Measurements from ENCODE around the gene NFATC3. TPM values are rescaled to one million over a fixed set of nuclear protein-coding genes. Genes with fewer than 3 reads are reported as not detected.

NFATC3 gene
- total RNA-seq, 1 experiment from 2014 or later, result 43.9 TPM

DNA sequence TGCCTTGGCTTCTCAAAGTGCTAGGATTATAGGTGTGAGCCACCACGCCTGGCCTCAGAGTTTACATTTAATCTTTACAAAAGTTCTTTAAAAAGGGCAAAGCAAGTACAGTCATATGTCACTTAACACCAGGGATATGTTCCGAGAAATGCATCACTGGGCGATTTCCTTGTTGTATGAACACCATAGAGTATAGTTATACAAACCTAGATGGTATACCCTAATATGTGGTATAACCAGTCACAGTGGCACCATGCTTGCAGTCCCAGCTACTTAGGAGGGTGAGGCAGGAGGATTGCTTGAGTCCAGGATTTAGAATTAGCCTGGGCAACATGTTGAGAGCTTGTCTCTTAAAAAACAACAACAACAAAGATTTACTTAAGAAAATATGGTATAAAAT, 51.3 kb downstream of the NFATC3 start:
- no TSS peak for BruUV-seq (replicated peaks)
- no peak overlapping the region for H3K4me3 ChIP-seq (ENCODE audit: low read depth, low read length)
- intact Hi-C loops (cut with micrococcal nuclease; ENCODE audit: unreplicated experiment), result no loop called here

DNA sequence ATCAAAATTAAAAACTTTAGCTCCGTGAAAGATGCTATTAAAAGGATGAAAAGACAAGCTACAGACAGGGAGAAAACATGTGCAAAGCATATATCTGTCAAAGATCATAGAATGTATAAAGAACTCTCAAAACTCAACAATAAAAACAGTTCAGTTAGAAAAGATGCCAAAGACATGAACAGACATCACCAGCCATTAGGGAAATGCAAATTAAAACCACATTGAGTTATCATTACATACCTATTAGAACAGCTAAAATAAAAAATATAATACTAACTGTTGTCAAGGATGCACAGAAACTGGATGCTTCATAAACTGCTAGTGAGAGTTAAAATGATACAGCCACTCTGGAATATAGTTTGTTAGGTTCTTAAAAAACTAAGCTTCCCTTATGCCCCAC, 58.8 kb downstream of the NFATC3 start:
- no peaks in the 10 kb centered on the region for H3K36me3 ChIP-seq (ENCODE audit: control insufficient read depth, insufficient read depth, low read length)
- H3K4me3 ChIP-seq (ENCODE audit: low read depth, low read length), result no peak overlapping the region
- Mint-ChIP-seq H3K4me3 (ENCODE audit: unreplicated experiment) (no peak overlapping the region), H3K36me3 (ENCODE audit: insufficient read depth, unreplicated experiment) (peaks cover 12% of the 10 kb centered on the region), H3K27ac (ENCODE audit: unreplicated experiment) (no peak overlapping the region), H3K27me3 (ENCODE audit: insufficient read depth, unreplicated experiment) (no peaks in the 10 kb centered on the region), H3K4me1 (ENCODE audit: low read depth, unreplicated experiment) (peaks cover 8% of the 10 kb centered on the region), H3K9me3 (ENCODE audit: unreplicated experiment) (no peaks in the 10 kb centered on the region)
- no peaks in the 10 kb centered on the region for H3K27me3 ChIP-seq (replicated peaks; ENCODE audit: control insufficient read depth, insufficient read depth, low read length)
- ChIA-PET POLR2A (no interaction called here), CTCF (no interaction called here)
- H3K4me1 ChIP-seq, result 0 out of 2 replicates have a peak, but pooled peaks cover 5% of the 10 kb centered on the region
- intact Hi-C loops (cut with micrococcal nuclease; ENCODE audit: unreplicated experiment), result no loop called here
- no peak for TF ChIP-seq CTCF (IDR thresholded peaks at IDR 0.05; ENCODE audit: insufficient read depth in 1 of 2, low read depth in 1 of 2, low read length in 1 of 2, severe bottlenecking in 1 of 2, unreplicated experiment in 1 of 2)
- no peak for DNase-seq
- BruUV-seq (replicated peaks), result no TSS peak
- no peaks in the 10 kb centered on the region for H3K9me3 ChIP-seq

More for the DNA sequence above, 51.3 kb downstream of the NFATC3 start:
- H3K4me1 Mint-ChIP-seq (ENCODE audit: low read depth, unreplicated experiment), result no peaks in the 10 kb centered on the region
- H3K36me3 ChIP-seq (ENCODE audit: control insufficient read depth, insufficient read depth, low read length), result no peaks in the 10 kb centered on the region
- no peak overlapping the region for H3K4me3 Mint-ChIP-seq (ENCODE audit: unreplicated experiment)
- H3K27me3 Mint-ChIP-seq (ENCODE audit: insufficient read depth, unreplicated experiment), result no peaks in the 10 kb centered on the region
- no peak overlapping the region for H3K27ac Mint-ChIP-seq (ENCODE audit: unreplicated experiment)
- H3K27me3 ChIP-seq (replicated peaks; ENCODE audit: control insufficient read depth, insufficient read depth, low read length), result no peaks in the 10 kb centered on the region
- POLR2A ChIA-PET, result no interaction called here
- no peaks in the 10 kb centered on the region for H3K9me3 Mint-ChIP-seq (ENCODE audit: unreplicated experiment)
- no peak for DNase-seq
- TF ChIP-seq CTCF (IDR thresholded peaks at IDR 0.05; ENCODE audit: insufficient read depth in 1 of 2, low read depth in 1 of 2, low read length in 1 of 2, severe bottlenecking in 1 of 2, unreplicated experiment in 1 of 2), result no peak
- no peaks in the 10 kb centered on the region for H3K4me1 ChIP-seq
- H3K9me3 ChIP-seq, result no peaks in the 10 kb centered on the region
- CTCF ChIA-PET, result no interaction called here
- H3K36me3 Mint-ChIP-seq (ENCODE audit: insufficient read depth, unreplicated experiment), result peaks cover 14% of the 10 kb centered on the region

DNA sequence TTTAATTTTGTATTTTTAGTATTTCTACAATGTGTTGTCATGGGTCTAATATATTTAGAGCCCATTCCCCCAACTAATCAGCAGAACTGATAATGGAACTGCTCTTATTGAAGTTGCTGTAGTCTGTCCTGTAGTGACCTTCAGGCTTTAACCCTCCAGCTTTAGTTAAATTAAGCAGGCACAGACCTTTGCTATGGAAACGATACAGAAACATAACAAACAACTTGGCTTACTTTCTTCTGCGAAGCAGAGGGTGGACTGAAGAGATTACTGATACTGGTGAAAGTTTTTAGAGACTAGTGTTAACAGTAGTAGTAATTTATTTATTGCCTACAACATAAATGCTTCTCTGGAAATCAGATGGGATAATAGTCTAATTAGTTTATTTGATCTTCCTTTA, 61.4 kb downstream of the NFATC3 start:
- Histone ChIP-seq H3K36me3 (ENCODE audit: control insufficient read depth, insufficient read depth, low read length) (no peaks in the 10 kb centered on the region), H3K4me3 (ENCODE audit: low read depth, low read length) (no peak overlapping the region), H3K4me1 (0 out of 2 replicates have a peak, but pooled peaks cover 5% of the 10 kb centered on the region), H3K9me3 (no peaks in the 10 kb centered on the region), H3K27me3 (replicated peaks; ENCODE audit: control insufficient read depth, insufficient read depth, low read length) (no peaks in the 10 kb centered on the region)
- no peak overlapping the region for H3K27ac Mint-ChIP-seq (ENCODE audit: unreplicated experiment)
- no TSS peak for BruUV-seq (replicated peaks)
- DNase-seq, result no peak
- H3K27me3 Mint-ChIP-seq (ENCODE audit: insufficient read depth, unreplicated experiment), result no peaks in the 10 kb centered on the region
- TF ChIP-seq CTCF (IDR thresholded peaks at IDR 0.05; ENCODE audit: insufficient read depth in 1 of 2, low read depth in 1 of 2, low read length in 1 of 2, severe bottlenecking in 1 of 2, unreplicated experiment in 1 of 2), result no peak
- H3K9me3 Mint-ChIP-seq (ENCODE audit: unreplicated experiment), result no peaks in the 10 kb centered on the region
- peaks cover 8% of the 10 kb centered on the region for H3K4me1 Mint-ChIP-seq (ENCODE audit: low read depth, unreplicated experiment)
- H3K4me3 Mint-ChIP-seq (ENCODE audit: unreplicated experiment), result no peak overlapping the region
- CTCF ChIA-PET, result no interaction called here
- intact Hi-C loops (cut with micrococcal nuclease; ENCODE audit: unreplicated experiment), result no loop called here
- POLR2A ChIA-PET, result no interaction called here
- H3K36me3 Mint-ChIP-seq (ENCODE audit: insufficient read depth, unreplicated experiment), result peaks cover 7% of the 10 kb centered on the region
